Smooth muscle cell (in vitro differentiated cells): ENCODE results near the gene ATP4A. TPM values are rescaled to one million over a fixed set of nuclear protein-coding genes. Genes with fewer than 3 reads are reported as not detected.

Experiments
- DNase-seq: peaks from one replicate; lab custom pipeline; 2025; ENCODE audit not compliant: unreplicated experiment; lab: John Stamatoyannopoulos, UW
- H2AFZ ChIP-seq: fragments of 200-600 bp; sonication (generic); 2 replicates; pipeline ENCODE4 v1.6.0; 2016; ENCODE audit warnings: antibody characterized with exemption, low read depth, mild to moderate bottlenecking
- H3F3A ChIP-seq: fragments of 200-600 bp; sonication (generic); 2 replicates; pipeline ENCODE4 v1.6.0; 2017; ENCODE audit warnings: antibody characterized with exemption, low read depth
- H3K27ac ChIP-seq: fragments of 200-600 bp; sonication (generic); 2 replicates; pipeline ENCODE4 v1.5.1; 2016; ENCODE audit warnings: low read depth, mild to moderate bottlenecking
- H3K27me3 ChIP-seq: fragments of 200-600 bp; sonication (generic); 2 replicates; pipeline ENCODE4 v1.6.1; 2016; ENCODE audit warnings: low read depth, mild to moderate bottlenecking
- H3K36me3 ChIP-seq: fragments of 200-600 bp; sonication (generic); 2 replicates; pipeline ENCODE4 v1.5.1; 2016; ENCODE audit warnings: low read depth
- H3K4me1 ChIP-seq: fragments of 200-600 bp; sonication (generic); 2 replicates; pipeline ENCODE4 v1.5.1; 2016; ENCODE audit warnings: low read depth
- H3K4me2 ChIP-seq: fragments of 200-600 bp; sonication (generic); 2 replicates; pipeline ENCODE4 v1.6.0; 2016; ENCODE audit warnings: mild to moderate bottlenecking
- H3K4me3 ChIP-seq: fragments of 200-600 bp; sonication (generic); 2 replicates; pipeline ENCODE4 v1.5.1; 2016; ENCODE audit warnings: mild to moderate bottlenecking
- H3K79me2 ChIP-seq: fragments of 200-600 bp; sonication (generic); 2 replicates; pipeline ENCODE4 v1.6.0; 2016; ENCODE audit warnings: low read depth, mild to moderate bottlenecking
- H3K9ac ChIP-seq: fragments of 200-600 bp; sonication (generic); 2 replicates; pipeline ENCODE4 v1.6.0; 2016; ENCODE audit warnings: low read depth
- H3K9me3 ChIP-seq: fragments of 200-600 bp; sonication (generic); replicated peaks from 2 replicates; pipeline ENCODE4 v1.5.1; 2016; ENCODE audit warnings: low read depth
- H4K20me1 ChIP-seq: fragments of 200-600 bp; sonication (generic); 2 replicates; pipeline ENCODE4 v1.6.0; 2016; ENCODE audit warnings: low read depth
- CTCF ChIP-seq: fragments of 200-600 bp; sonication (generic); IDR thresholded peaks from 2 replicates; pipeline ENCODE4 v1.5.1; 2017; ENCODE audit warnings: borderline replicate concordance, mild to moderate bottlenecking, antibody characterized with exemption; ENCODE audit not compliant: insufficient read depth, poor library complexity, severe bottlenecking
- WGBS: methylation state at CpG from one replicate; pipeline ENCODE4 v1.1.7; 2016; ENCODE audit warnings: low lambda C conversion rate; 5-methylcytosine and 5-hydroxymethylcytosine counted together
- polyA plus RNA-seq: library from polyadenylated mRNA; unstranded; fragments of >200 nt; fragmentation: Nextera tagmentation; extraction: Ambion mirVana; gene quantifications from 2 replicates; pipeline ENCODE4 v1.2.1, GENCODE V29; 2016
- total RNA-seq: library from RNA; depleted of rRNA; stranded (reverse); fragments of >200 nt; gene quantifications from 2 replicates; pipeline ENCODE4 v1.2.3, GENCODE V29; 2014

ATP4A gene
- total and polyA plus RNA-seq, 2 experiments from 2014 or later, result not detected

- 85% methylated on average over 10 of the region's 10 CpGs for WGBS
- H3F3A ChIP-seq, result no peaks in the 10 kb centered on the region
- H3K27ac ChIP-seq, result no peak overlapping the region
- no peak for TF ChIP-seq CTCF
- no peak overlapping the region for H3K9ac ChIP-seq
- H3K4me3 ChIP-seq, result no peak overlapping the region
- no peaks in the 10 kb centered on the region for H3K27me3 ChIP-seq
- H3K4me2 ChIP-seq, result no peak overlapping the region
- no peaks in the 10 kb centered on the region for H3K36me3 ChIP-seq
- no peaks in the 10 kb centered on the region for H4K20me1 ChIP-seq
- peaks cover 4% of the 10 kb centered on the region for H3K4me1 ChIP-seq
- no peak for DNase-seq
- H3K9me3 ChIP-seq, result no peaks in the 10 kb centered on the region
- H3K79me2 ChIP-seq, result no peaks in the 10 kb centered on the region
- no peak overlapping the region for H2AFZ ChIP-seq
These were observed 28.5 kb downstream of the ATP4A start for GRCh38 chr19:35534803-35535480.

DNA sequence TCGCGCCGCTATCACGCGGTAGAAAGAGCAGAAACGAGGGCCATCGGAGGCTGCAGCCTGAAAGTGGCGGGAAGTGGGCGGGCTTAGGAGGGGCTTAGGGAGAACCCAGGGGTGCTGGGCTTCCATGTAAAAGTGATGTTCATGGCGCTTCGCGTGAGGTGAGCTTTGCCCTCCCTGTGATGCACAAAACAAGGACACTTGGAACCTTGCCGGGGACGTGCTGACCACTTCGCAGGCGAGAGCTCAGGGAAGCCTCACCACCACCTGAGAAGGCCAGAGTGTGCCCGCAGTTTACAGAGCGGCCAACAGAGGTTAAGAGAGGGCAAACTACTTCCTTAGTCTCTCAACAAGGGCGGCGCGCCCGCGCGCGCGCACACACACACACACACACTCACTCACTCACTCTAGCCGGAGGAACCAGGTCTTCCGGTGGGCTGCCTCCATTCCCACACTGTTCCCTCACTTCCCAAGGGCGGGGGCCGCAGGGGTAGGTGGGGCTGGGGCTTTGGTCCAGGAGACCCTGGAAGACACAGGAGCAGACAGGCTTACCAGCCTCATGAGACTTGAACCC lies 29.6 kb downstream of the ATP4A start:
- no peak for TF ChIP-seq CTCF
- Histone ChIP-seq H3K4me1 (peaks cover 4% of the 10 kb centered on the region), H3K36me3 (no peaks in the 10 kb centered on the region), H3K9me3 (no peaks in the 10 kb centered on the region), H2AFZ (no peak overlapping the region), H3K27ac (no peak overlapping the region), H3K4me2 (no peak overlapping the region), H3F3A (no peaks in the 10 kb centered on the region), H4K20me1 (no peaks in the 10 kb centered on the region), H3K9ac (no peak overlapping the region), H3K4me3 (no peak overlapping the region), H3K79me2 (no peaks in the 10 kb centered on the region), H3K27me3 (no peaks in the 10 kb centered on the region)
- no peak for DNase-seq
- 61% methylated on average over 28 of the region's 30 CpGs for WGBS

- 82% methylated on average over 37 of the region's 39 CpGs for WGBS
These were observed 30.1 kb downstream of the ATP4A start, which contains the start of gene GAPDHS for GRCh38 chr19:35533201-35533821. Gene GAPDHS, plus strand, starts transcription at chr19:35533456. Its CDS starts 72 bp downstream, at chr19:35533528.

More at GRCh38 chr19:35533201-35533821, 30.1 kb downstream of the ATP4A start, which contains the start of gene GAPDHS:
- TF ChIP-seq CTCF, result no peak
- H3K27me3 ChIP-seq, result no peaks in the 10 kb centered on the region
- no peak within 1 kb of the TSS for H3K27ac ChIP-seq
- no peaks in the 10 kb centered on the region for H3K9me3 ChIP-seq
- no peaks in the 10 kb centered on the region for H4K20me1 ChIP-seq
- H3K4me2 ChIP-seq, result no peak within 1 kb of the TSS
- H3K9ac ChIP-seq, result no peak within 1 kb of the TSS
- no peak for DNase-seq
- peaks cover 4% of the 10 kb centered on the region for H3K4me1 ChIP-seq
- H3K4me3 ChIP-seq, result no peak within 1 kb of the TSS
- H3F3A ChIP-seq, result no peaks in the 10 kb centered on the region
- H3K79me2 ChIP-seq, result no peaks in the 10 kb centered on the region
- H2AFZ ChIP-seq, result no peak within 1 kb of the TSS
- H3K36me3 ChIP-seq, result no peaks in the 10 kb centered on the region
